ENCODE results near the gene DTD1. TPM values are rescaled to one million over a fixed set of nuclear protein-coding genes. Genes with fewer than 3 reads are reported as not detected.

Gene DTD1
- total and polyA plus RNA-seq, 2 experiments from 2014 or later, result 73.3 to 77.7 TPM

- Histone ChIP-seq H3K4me3 (no peak overlapping the region), H3K9me2 (ENCODE audit: insufficient read depth) (no peaks in the 10 kb centered on the region), H2AFZ (no peak overlapping the region), H3K4me2 (ENCODE audit: unreplicated experiment) (no peak overlapping the region), H4K20me1 (ENCODE audit: insufficient read depth) (no peaks in the 10 kb centered on the region), H3K27me3 (replicated peaks; ENCODE audit: insufficient read depth) (no peaks in the 10 kb centered on the region), H3K9ac (no peak overlapping the region), H3K79me2 (ENCODE audit: insufficient read depth) (no peaks in the 10 kb centered on the region), H3K9me3 (ENCODE audit: low read depth) (no peaks in the 10 kb centered on the region), H3K27ac (no peak overlapping the region), H3K36me3 (ENCODE audit: low read depth) (no peaks in the 10 kb centered on the region; the same call in 1 of the 2 replicates), H3K4me1 (ENCODE audit: insufficient read depth) (peaks cover 11% of the 10 kb centered on the region; the same call in 1 of the 2 replicates), H3F3A (ENCODE audit: insufficient read depth) (peaks cover 11% of the 10 kb centered on the region; the same call in 1 of the 2 replicates)
- TF ChIP-seq EZH2 (IDR thresholded peaks at IDR 0.05; ENCODE audit: insufficient read depth, poor library complexity, severe bottlenecking) (no peak), EZH2phosphoT487 (IDR thresholded peaks at IDR 0.05; ENCODE audit: insufficient read depth, low read depth) (no peak)
- DNase-seq, result no peak
- WGBS, 2 experiments (ENCODE audit: low coverage in 1 of 2, low lambda C conversion rate in 2 of 2, missing lambda C conversion rate in 2 of 2), result 98 to 100% methylated on average over 5 of the region's 5 CpGs
- in situ Hi-C loops (cut with MboI), result loop anchor here (25.0 kb wide), 2 partner anchors 578 to 1028 kb away; partner anchors contain the start of gene SLC24A3
Observed at GRCh38 chr20:18634501-18634900, 46.6 kb downstream of the DTD1 start.

- Histone ChIP-seq H3K9me3 (ENCODE audit: low read depth) (no peaks in the 10 kb centered on the region), H3K27me3 (replicated peaks; ENCODE audit: insufficient read depth) (no peaks in the 10 kb centered on the region), H3K27ac (no peak overlapping the region), H3K36me3 (ENCODE audit: low read depth) (no peaks in the 10 kb centered on the region; the same call in 1 of the 2 replicates), H3K4me2 (ENCODE audit: unreplicated experiment) (no peak overlapping the region), H4K20me1 (ENCODE audit: insufficient read depth) (no peaks in the 10 kb centered on the region), H3K79me2 (ENCODE audit: insufficient read depth) (no peaks in the 10 kb centered on the region), H3K9me2 (ENCODE audit: insufficient read depth) (no peaks in the 10 kb centered on the region), H2AFZ (no peak overlapping the region), H3F3A (ENCODE audit: insufficient read depth) (peaks cover 11% of the 10 kb centered on the region; the same call in 1 of the 2 replicates), H3K9ac (no peak overlapping the region), H3K4me1 (ENCODE audit: insufficient read depth) (peaks cover 11% of the 10 kb centered on the region; the same call in 1 of the 2 replicates), H3K4me3 (no peak overlapping the region)
- in situ Hi-C loops (cut with MboI), result loop anchor here (25.0 kb wide), 2 partner anchors 577 to 1027 kb away; partner anchors contain the start of gene SLC24A3
- WGBS, 2 experiments (ENCODE audit: low coverage in 1 of 2, low lambda C conversion rate in 2 of 2, missing lambda C conversion rate in 2 of 2), result 100% methylated on average over 1 of the region's 1 CpG
- TF ChIP-seq EZH2 (IDR thresholded peaks at IDR 0.05; ENCODE audit: insufficient read depth, poor library complexity, severe bottlenecking) (no peak), EZH2phosphoT487 (IDR thresholded peaks at IDR 0.05; ENCODE audit: insufficient read depth, low read depth) (no peak)
- no peak for DNase-seq
Observed at GRCh38 chr20:18635380-18635779, 47.5 kb downstream of the DTD1 start.

GRCh38 chr20:18637224-18637623 lies 49.4 kb downstream of the DTD1 start:
- 88% methylated on average over 5 of the region's 5 CpGs for WGBS, 2 experiments (ENCODE audit: low coverage in 1 of 2, low lambda C conversion rate in 2 of 2, missing lambda C conversion rate in 2 of 2)
- no peak for DNase-seq
- in situ Hi-C loops (cut with MboI), result loop anchor here (25.0 kb wide), 2 partner anchors 575 to 1025 kb away; partner anchors contain the start of gene SLC24A3

GRCh38 chr20:18638768-18639167 lies 50.9 kb downstream of the DTD1 start:
- Histone ChIP-seq H3K4me2 (ENCODE audit: unreplicated experiment) (no peak overlapping the region), H3K4me1 (ENCODE audit: insufficient read depth) (peaks cover 11% of the 10 kb centered on the region; the same call in 1 of the 2 replicates), H3K79me2 (ENCODE audit: insufficient read depth) (no peaks in the 10 kb centered on the region), H3F3A (ENCODE audit: insufficient read depth) (peaks cover 11% of the 10 kb centered on the region; the same call in 1 of the 2 replicates), H3K9ac (no peak overlapping the region), H2AFZ (no peak overlapping the region), H3K9me3 (ENCODE audit: low read depth) (no peaks in the 10 kb centered on the region), H3K27ac (no peak overlapping the region), H3K9me2 (ENCODE audit: insufficient read depth) (no peaks in the 10 kb centered on the region), H3K36me3 (ENCODE audit: low read depth) (no peaks in the 10 kb centered on the region; the same call in 1 of the 2 replicates), H3K4me3 (no peak overlapping the region), H4K20me1 (ENCODE audit: insufficient read depth) (no peaks in the 10 kb centered on the region), H3K27me3 (replicated peaks; ENCODE audit: insufficient read depth) (no peaks in the 10 kb centered on the region)
- TF ChIP-seq EZH2 (IDR thresholded peaks at IDR 0.05; ENCODE audit: insufficient read depth, poor library complexity, severe bottlenecking), result no peak
- TF ChIP-seq EZH2phosphoT487 (IDR thresholded peaks at IDR 0.05; ENCODE audit: insufficient read depth, low read depth), result no peak
- in situ Hi-C loops (cut with MboI), result loop anchor here (25.0 kb wide), 2 partner anchors 574 to 1024 kb away; partner anchors contain the start of gene SLC24A3
- 54 to 68% methylated on average over 2 of the region's 2 CpGs for WGBS, 2 experiments (ENCODE audit: low coverage in 1 of 2, low lambda C conversion rate in 2 of 2, missing lambda C conversion rate in 2 of 2)
- DNase-seq, result peak; percentile 37

More at GRCh38 chr20:18637224-18637623, 49.4 kb downstream of the DTD1 start:
- Histone ChIP-seq H3K4me3 (no peak overlapping the region), H3K36me3 (ENCODE audit: low read depth) (no peaks in the 10 kb centered on the region; the same call in 1 of the 2 replicates), H2AFZ (no peak overlapping the region), H3F3A (ENCODE audit: insufficient read depth) (peaks cover 11% of the 10 kb centered on the region; the same call in 1 of the 2 replicates), H3K27me3 (replicated peaks; ENCODE audit: insufficient read depth) (no peaks in the 10 kb centered on the region), H3K4me2 (ENCODE audit: unreplicated experiment) (no peak overlapping the region), H3K79me2 (ENCODE audit: insufficient read depth) (no peaks in the 10 kb centered on the region), H3K9me2 (ENCODE audit: insufficient read depth) (no peaks in the 10 kb centered on the region), H3K27ac (no peak overlapping the region), H4K20me1 (ENCODE audit: insufficient read depth) (no peaks in the 10 kb centered on the region), H3K9me3 (ENCODE audit: low read depth) (no peaks in the 10 kb centered on the region), H3K9ac (no peak overlapping the region), H3K4me1 (ENCODE audit: insufficient read depth) (peaks cover 11% of the 10 kb centered on the region; the same call in 1 of the 2 replicates)
- TF ChIP-seq EZH2phosphoT487 (IDR thresholded peaks at IDR 0.05; ENCODE audit: insufficient read depth, low read depth), result no peak
- TF ChIP-seq EZH2 (IDR thresholded peaks at IDR 0.05; ENCODE audit: insufficient read depth, poor library complexity, severe bottlenecking), result no peak
